ENCODE measurements around the gene NPHS1.

DNA sequence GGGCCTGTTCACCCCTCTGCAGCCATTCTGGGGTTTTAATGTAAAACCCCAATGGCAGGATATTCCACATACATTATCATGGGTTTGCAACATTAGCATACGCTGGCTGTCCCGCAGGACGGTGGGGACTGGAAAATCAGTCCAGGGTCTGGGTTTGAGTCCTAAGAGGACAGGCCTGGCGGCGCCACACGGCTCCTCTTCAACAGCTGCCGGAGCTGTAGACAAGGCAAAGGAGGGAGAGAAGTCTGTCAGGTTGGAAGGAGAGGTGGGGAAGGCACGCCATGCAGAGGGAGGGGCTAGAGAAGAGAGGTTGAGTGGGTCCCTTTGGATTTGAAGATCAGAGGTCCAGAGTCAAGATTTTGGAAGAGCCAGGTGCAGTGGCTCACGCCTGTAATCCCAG is 36.1 kb upstream of the NPHS1 start:
- TF ChIP-seq, protein P1, sequence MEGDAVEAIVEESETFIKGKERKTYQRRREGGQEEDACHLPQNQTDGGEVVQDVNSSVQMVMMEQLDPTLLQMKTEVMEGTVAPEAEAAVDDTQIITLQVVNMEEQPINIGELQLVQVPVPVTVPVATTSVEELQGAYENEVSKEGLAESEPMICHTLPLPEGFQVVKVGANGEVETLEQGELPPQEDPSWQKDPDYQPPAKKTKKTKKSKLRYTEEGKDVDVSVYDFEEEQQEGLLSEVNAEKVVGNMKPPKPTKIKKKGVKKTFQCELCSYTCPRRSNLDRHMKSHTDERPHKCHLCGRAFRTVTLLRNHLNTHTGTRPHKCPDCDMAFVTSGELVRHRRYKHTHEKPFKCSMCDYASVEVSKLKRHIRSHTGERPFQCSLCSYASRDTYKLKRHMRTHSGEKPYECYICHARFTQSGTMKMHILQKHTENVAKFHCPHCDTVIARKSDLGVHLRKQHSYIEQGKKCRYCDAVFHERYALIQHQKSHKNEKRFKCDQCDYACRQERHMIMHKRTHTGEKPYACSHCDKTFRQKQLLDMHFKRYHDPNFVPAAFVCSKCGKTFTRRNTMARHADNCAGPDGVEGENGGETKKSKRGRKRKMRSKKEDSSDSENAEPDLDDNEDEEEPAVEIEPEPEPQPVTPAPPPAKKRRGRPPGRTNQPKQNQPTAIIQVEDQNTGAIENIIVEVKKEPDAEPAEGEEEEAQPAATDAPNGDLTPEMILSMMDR (conservative IDR thresholded peaks at IDR 0.05; ENCODE audit: low read depth, low read length): no peak
- no peak for TF ChIP-seq EZH2 (IDR thresholded peaks at IDR 0.05; ENCODE audit: low read length, unreplicated experiment)

Data from PC-3 (cell line).